Myocyte (in vitro differentiated cells): ENCODE measurements around the gene DYNC2LI1. TPM values are rescaled to one million over a fixed set of nuclear protein-coding genes. Genes with fewer than 3 reads are reported as not detected.

Experiments
- DNase-seq: peaks from one replicate; pipeline ENCODE4 v3.0.0-alpha.2; 2012; ENCODE audit warnings: low read depth
- total RNA-seq: library from RNA; depleted of rRNA; stranded (reverse); fragments of >200 nt; gene quantifications from 2 replicates; pipeline ENCODE4 v1.2.3, GENCODE V29; 2014

DYNC2LI1 gene
- total RNA-seq, 1 donor from 2014 or later, result 29.0 TPM

- no peak for DNase-seq
Observed at GRCh38 chr2:43812947-43813346, 39.1 kb downstream of the DYNC2LI1 start.

GRCh38 chr2:43814711-43815110 is 40.9 kb downstream of the DYNC2LI1 start:
- DNase-seq, result no peak

DNA sequence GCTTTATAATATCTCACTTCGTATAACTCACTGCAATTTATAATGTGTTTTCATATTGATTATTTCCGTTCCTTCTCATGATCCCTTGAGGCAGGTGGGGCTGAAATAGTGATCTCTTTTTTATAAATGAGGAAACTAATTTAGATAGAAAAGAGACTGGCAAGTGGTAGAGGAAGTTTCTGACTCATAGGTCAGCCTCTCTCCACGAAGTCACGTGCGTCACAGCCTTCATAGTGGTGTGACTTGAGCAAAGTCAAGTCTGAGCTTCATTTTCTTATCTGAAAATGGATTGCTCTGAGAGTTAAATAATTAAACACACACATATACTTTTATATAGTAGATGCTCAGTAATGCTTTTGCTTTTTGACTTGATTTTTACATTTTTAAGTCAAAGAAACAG is 44.9 kb downstream of the DYNC2LI1 start:
- peak; percentile 40 for DNase-seq

DNA sequence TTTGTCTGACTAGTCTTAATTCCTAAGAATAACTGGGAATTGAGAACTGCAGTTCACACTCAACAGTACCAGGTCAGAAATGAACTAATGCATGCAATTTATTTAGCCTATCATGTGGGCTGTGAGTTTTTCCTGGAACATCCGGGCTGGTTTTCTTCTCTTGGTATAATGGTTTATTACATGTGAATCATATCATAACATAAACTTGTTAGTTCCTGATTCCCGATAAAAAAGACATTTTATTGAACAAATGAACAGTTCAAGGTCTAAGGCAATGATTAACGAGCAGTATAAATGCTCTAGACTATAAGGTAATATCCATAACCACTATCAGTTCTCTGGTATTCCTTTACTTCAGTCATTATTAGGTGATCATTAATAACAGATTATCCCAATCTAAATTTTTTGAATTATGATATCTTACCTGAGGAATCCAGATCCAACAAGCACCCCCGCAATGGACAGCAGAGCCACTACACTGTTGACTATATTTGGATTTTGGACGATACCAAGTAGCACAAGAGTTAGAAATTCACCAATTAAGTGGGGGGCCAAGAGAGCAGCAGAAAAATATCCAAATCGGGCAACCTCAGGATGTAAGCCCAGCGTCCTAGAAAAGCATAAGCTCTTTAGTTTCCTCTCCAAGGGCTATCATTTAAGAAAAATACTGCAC is 45.8 kb downstream of the DYNC2LI1 start:
- no peak for DNase-seq

GRCh38 chr2:43822839-43823238 is 49.0 kb downstream of the DYNC2LI1 start:
- no peak for DNase-seq

GRCh38 chr2:43823751-43824150 is 49.9 kb downstream of the DYNC2LI1 start:
- DNase-seq, result no peak

DNA sequence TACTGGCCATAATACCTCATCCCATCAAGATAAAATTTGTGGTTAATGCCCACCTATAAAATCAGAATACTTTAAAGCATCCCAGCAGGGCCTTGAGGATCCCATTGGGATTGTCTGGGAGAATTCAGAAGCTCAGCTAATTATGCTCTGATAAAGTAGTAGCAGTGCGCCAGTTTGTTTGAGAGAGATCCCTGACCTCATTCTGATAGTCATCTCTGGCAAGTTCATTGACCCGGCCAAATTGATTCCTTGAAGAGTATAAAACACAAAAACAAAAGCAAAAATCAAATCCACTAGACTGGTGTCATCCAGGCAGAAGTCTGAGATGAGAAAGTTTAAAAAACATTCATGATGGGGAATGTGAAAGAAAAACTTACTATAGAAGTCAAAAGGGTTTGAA is 50.7 kb downstream of the DYNC2LI1 start:
- DNase-seq, result no peak

DNA sequence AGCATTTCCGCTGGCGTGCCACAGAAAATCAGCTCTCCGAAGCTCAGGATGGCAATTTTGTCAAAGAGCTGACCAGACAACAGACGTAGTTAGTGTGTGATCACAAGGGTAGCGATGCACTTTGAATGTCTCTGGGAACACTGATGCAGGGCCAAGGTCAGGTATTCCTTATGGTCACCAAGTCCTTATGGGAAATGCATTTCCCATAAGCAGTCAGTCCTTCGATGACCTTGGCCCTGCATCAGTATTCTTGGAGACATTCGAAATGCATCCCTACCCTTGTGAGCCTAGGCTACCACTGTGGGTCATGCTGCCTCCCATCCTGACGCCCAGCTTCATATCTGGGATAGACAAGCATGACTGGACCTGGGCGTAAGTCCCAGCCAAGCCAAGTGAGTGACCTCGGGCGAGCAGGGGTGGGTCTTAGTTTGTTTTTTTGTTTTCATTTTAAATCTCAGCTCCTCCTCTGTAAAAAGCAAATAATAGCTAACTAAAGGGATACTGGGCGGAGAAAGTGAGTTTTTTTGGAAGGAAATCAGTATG is 51.2 kb downstream of the DYNC2LI1 start:
- DNase-seq, result no peak

DNA sequence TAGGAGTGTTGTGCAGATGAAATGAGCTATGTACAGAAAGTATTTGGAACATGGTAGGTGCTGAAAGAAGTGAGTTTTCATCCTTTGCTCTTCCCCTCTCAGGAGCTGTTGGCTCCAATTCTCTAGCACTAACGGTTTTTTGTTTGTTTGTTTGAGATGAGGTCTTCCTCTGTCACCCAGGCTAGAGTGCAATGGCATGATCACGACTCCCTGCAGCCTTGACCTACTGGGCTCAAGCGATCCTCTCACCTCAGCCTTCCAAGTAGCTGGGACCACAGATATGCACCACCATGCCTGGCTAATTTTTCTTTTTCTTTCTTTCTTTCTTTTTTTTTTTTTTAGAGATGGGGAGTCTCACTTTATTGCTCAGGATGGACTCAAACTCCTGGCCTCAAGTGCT is 52.0 kb downstream of the DYNC2LI1 start:
- DNase-seq, result no peak

DNA sequence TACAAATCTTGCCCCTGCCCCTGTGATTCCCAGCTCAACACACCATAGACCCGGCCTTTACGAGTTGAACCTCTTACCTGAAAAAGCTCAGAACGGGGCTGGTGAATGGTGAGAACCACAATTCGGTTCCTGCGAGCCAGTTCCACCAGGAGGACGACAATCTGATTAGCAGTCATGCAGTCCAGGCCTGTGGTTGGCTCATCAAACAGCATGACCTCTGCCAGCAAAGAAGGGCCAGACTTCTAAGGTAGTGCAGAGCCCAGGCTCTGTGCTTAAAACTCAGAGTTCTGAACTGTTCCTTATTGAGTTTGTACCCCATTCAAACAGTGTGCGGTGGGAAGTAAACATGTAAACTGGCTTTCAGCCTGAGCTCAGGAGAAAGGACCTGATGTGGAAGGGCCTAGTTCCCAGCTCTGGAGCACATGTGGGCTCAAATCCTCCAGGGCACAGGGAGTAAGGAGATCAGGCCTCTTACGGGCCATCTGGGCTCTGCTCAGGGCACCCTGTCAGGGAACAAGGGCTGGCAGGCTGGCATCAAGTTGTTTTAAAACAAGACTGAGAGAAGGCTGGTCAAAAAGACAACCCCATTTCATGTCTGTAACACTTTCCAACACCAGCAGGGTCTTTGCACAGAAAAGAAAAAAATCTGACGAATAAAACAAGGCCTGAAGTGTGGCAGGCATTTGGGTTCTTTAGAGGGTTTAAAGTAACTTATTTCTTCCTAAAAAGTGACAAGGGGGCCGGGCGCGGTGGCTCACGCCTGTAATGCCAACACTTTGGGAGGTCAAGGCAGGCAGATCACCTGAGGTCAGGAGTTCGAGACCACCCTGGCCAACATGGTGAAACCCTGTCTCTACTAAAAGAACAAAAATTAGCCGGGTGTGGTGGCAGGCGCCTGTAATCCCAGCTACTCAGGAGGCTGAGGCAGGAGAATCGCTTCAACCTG is 52.7 kb downstream of the DYNC2LI1 start:
- no peak for DNase-seq

DNA sequence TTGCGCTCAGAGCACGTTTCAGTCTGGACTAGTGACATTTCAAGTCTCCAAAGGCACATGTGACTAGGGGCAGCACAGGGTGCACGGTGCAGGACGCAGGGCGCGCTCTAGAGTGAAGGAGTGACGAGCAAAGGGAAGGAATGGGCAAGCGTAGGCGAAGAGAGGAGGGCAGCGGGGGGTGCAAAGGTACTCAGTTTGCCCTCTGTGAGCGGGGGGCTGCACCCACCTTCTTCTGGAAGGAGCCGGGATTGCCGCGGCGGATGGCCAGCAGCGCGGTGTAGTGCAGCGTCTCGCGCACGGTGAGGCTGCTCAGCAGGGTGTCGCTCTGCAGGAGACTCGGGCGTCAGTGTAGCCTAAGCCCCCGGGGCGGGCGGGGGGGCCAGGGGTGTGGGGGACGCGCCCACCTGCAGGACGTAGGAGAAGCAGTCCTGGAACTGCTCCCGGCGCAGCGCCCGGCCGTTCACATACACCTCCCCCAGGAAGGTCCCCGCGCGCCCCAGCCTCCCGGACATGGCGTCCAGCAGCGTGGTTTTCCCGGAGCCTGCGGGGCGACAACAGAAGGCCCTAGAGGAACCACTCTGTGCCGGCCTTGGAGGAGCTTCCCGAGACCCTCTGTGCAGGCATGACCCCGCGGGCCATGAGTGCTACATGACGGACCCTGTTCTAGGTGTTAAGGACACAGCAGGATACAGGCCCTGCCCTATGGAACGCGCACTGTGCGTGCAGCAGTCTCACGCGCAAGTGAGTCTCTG is 57.9 kb downstream of the DYNC2LI1 start:
- no peak for DNase-seq

GRCh38 chr2:43832457-43832856 is 58.6 kb downstream of the DYNC2LI1 start:
- DNase-seq, result no peak

- no peak for DNase-seq
Observed at GRCh38 chr2:43837033-43837432, 63.2 kb downstream of the DYNC2LI1 start.

DNA sequence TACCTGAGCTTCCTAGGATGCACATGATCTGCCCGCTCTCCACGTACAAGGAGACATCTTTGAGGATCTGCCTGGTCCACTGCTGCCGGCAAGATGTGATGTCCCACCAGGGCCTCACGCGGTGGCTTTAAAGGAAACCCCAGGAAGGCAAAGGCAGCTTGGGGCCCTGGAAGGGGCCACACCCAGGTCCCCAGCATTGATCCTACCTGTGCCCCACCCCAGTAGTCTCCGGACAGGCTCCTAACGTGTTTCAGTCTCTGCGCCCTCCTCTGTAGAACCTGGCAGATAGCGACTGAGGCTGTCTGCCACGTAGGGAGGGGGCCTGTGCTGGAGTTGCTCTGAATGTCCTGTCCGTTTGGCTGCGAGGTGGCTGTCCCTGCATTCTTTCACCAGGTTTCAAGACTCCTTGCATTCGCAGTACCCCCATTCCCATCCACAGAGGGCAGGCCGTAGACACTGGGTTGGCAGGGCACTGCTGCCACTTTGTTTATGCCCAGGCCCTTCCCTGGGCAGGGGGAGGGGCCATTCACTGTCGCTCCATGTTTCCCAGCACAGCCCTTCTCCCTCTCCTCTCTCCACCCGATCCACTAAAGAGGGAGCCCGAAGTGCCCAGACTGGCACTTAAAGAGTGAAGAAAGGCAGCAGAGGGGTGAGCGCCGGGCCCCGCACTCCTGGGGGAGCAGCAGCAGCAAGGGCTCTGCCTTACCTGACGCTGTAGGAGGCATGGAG is 64.2 kb downstream of the DYNC2LI1 start:
- DNase-seq, result no peak

DNA sequence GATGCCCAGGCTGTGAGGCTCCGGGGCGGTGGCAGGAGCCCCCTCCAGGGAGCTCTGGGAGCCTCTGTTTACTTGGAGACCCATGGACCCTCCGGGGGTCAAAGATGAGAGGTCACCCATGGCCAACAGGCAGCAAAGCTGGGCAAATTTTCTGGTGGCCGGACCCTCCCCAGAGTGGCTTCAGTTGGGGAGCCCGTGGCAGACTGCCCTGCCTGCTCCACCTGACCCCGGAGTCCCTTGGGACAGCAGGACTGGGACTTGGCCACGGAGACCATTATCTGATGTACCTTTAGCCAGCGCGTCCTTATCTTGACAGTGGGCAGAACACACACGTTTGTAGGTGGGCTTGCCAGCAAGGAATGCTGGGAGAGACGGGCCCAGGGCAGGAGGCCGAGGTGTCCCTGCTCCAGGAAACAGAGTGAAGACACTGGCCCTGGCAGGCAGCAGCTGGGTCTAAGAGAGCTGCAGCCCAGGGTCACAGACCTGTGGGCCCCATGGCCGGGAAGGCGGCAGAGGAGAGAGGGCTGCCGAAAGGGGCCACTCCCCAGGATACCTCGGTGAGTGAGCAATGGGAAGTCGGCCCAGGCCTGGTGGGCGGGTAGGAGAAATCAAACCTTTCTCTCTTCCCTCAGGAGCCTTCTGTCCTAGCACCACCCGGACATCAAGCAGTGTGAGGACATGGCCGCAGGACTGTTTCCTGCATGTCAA is 64.9 kb downstream of the DYNC2LI1 start, which contains the start of the genes ABCG5 and ABCG8:
TSS of gene ABCG5 (minus strand) at position 280 of the 708 bp plus-strand sequence. CDS start at position 120, 160 bp downstream.
TSS of gene ABCG8 (plus strand) at position 412 of the 708 bp plus-strand sequence. CDS start at position 495, 83 bp downstream.
- DNase-seq, result no peak

- no peak for DNase-seq
Observed at GRCh38 chr2:43839776-43840564, 66.1 kb downstream of the DYNC2LI1 start.

GRCh38 chr2:43840965-43841364 is 67.1 kb downstream of the DYNC2LI1 start:
- no peak for DNase-seq

- DNase-seq, result no peak
Observed at GRCh38 chr2:43841949-43842865, 68.4 kb downstream of the DYNC2LI1 start.
